ENCODE results near the gene SLA2.

GRCh38 chr20:36629719-36630681 is 16.0 kb downstream of the SLA2 start:
- no peak for TF ChIP-seq CTCF (conservative IDR thresholded peaks at IDR 0.05; ENCODE audit: low read length)
- TF ChIP-seq EZH2phosphoT487 (IDR thresholded peaks at IDR 0.05; ENCODE audit: borderline replicate concordance): no peak

Measured in Loucy (cell line).